ENCODE data around the gene CLBA1. TPM values are rescaled to one million over a fixed set of nuclear protein-coding genes. Genes with fewer than 3 reads are reported as not detected.

The CLBA1 gene
- total RNA-seq, 1 experiment from 2014 or later: 3.5 TPM

DNA sequence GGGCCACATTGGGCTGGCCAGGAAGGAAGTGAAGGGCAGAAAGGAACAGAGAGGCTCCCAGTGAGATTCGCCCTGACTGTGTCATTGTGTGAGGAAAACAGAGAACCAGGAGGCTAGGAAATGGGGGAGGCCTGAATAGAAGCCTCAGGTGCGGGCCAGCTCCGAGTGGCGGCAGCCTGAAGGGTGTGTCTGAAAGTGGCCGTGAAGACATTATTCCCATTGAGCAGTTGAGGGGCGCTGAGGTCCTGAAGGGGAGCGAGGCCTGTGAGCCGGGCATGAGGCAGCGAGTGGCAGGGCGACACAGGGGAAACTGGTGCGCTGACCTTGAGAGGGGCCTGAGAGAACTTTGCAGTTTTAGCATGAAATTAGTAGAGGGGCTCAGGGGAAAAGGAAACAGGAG lies 6.9 kb downstream of the CLBA1 start:
- Histone ChIP-seq H3K4me3 (ENCODE audit: insufficient read depth, low read depth, low read length) (no peak overlapping the region), H3K36me3 (replicated peaks; ENCODE audit: control insufficient read depth, insufficient read depth, low read length) (no peaks in the 10 kb centered on the region), H3K27me3 (ENCODE audit: control insufficient read depth, insufficient read depth, low read length) (no peaks in the 10 kb centered on the region)
- DNase-seq: no peak

DNA sequence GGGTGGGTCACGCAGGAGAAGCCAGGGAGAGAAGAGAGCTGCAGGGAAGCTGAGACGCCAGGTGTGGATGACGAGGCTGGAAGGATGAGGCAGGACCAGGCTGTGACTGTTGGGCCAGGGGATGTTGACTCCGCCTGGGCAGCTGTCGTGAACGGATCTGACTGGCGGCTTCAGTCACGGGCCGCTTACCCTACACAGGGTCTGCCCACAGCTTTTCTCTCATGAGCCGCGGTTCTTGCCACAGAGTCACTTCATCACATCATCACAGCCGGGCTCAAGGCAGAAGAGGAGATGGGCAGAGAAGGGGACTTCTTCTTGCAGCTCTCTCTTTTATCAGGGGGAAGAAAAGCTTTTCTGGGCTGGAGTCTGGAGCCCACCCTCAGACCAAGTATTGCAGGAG lies 7.7 kb downstream of the CLBA1 start:
- Histone ChIP-seq H3K36me3 (replicated peaks; ENCODE audit: control insufficient read depth, insufficient read depth, low read length) (no peaks in the 10 kb centered on the region), H3K4me3 (ENCODE audit: insufficient read depth, low read depth, low read length) (no peak overlapping the region), H3K27me3 (ENCODE audit: control insufficient read depth, insufficient read depth, low read length) (no peaks in the 10 kb centered on the region)
- DNase-seq: no peak

DNA sequence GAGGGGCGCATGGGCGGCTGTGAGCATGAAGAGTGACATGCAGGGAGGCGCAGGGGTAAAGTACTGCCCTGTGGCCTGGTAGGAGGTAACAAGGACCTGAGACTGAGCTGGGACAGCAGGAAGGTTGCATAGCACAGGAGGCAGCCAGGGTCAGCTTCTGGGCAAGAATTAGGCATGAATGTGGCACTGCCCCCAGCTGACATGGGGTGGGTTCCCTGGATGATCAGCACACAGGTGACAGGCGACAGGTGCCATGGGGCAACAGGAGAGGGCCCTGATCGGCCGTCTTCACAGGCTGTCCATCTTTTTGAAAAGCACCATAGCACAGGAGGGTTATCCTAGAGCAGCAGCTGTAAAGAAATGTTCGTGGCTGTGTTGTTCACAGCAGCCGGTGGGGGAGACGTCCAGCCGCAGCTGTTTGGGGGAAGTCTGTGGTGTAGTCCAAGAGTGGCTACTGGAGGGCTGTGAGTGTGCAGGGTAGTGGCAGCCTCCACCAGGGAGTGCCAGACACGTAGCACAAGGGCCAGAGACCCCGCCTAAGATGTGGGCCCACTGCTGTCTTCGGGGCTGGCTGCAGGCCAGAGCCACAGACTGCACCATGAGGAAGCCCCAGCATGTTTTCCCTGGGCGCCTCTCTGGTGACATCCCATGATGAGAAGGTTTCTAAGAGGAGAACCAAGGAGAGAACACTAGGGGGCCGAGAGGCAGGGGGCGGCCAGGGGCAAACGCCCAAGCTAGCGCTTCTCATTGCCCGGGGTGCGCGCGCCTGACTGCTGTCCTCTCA lies 8.4 kb downstream of the CLBA1 start:
- H3K27me3 ChIP-seq (ENCODE audit: control insufficient read depth, insufficient read depth, low read length): no peaks in the 10 kb centered on the region
- H3K4me3 ChIP-seq (ENCODE audit: insufficient read depth, low read depth, low read length): no peak overlapping the region
- DNase-seq: no peak
- no peaks in the 10 kb centered on the region for H3K36me3 ChIP-seq (replicated peaks; ENCODE audit: control insufficient read depth, insufficient read depth, low read length)

GRCh38 chr14:104994978-104995377 lies 9.4 kb downstream of the CLBA1 start:
- no peak overlapping the region for H3K4me3 ChIP-seq (ENCODE audit: insufficient read depth, low read depth, low read length)
- H3K27me3 ChIP-seq (ENCODE audit: control insufficient read depth, insufficient read depth, low read length): no peaks in the 10 kb centered on the region
- no peak for DNase-seq
- H3K36me3 ChIP-seq (replicated peaks; ENCODE audit: control insufficient read depth, insufficient read depth, low read length): no peaks in the 10 kb centered on the region

DNA sequence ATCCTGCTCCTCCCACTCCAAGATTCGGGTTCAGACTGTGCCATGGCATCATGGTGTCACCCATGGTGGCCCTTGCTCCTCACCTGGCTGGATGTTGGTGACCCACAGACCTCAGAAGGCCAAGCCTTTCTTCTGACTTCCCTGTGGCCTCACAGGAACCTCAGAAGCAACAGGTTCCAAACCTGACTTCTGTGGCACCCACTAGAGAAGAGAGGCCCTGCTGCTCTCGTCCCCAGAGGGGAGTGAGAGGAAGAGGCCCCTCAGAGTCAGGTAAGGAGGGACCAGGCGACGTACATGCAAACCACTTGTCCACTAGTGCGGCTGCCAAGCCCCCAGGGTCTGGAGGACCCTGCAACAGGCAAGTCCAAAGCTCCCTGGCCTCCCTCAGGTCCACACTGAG lies 10.4 kb downstream of the CLBA1 start:
- no peaks in the 10 kb centered on the region for H3K27me3 ChIP-seq (ENCODE audit: control insufficient read depth, insufficient read depth, low read length)
- DNase-seq: no peak
- H3K4me3 ChIP-seq (ENCODE audit: insufficient read depth, low read depth, low read length): no peak overlapping the region
- no peaks in the 10 kb centered on the region for H3K36me3 ChIP-seq (replicated peaks; ENCODE audit: control insufficient read depth, insufficient read depth, low read length)

GRCh38 chr14:104996483-104996882 lies 10.9 kb downstream of the CLBA1 start:
- Histone ChIP-seq H3K27me3 (ENCODE audit: control insufficient read depth, insufficient read depth, low read length) (no peaks in the 10 kb centered on the region), H3K36me3 (replicated peaks; ENCODE audit: control insufficient read depth, insufficient read depth, low read length) (no peaks in the 10 kb centered on the region)
- no peak for DNase-seq

GRCh38 chr14:104998801-104999200 lies 13.2 kb downstream of the CLBA1 start:
- H3K36me3 ChIP-seq (replicated peaks; ENCODE audit: control insufficient read depth, insufficient read depth, low read length): no peaks in the 10 kb centered on the region

More at GRCh38 chr14:104996483-104996882, 10.9 kb downstream of the CLBA1 start:
- no peak overlapping the region for H3K4me3 ChIP-seq (ENCODE audit: insufficient read depth, low read depth, low read length)

GRCh38 chr14:104999361-104999760 lies 13.8 kb downstream of the CLBA1 start:
- Histone ChIP-seq H3K36me3 (replicated peaks; ENCODE audit: control insufficient read depth, insufficient read depth, low read length) (no peaks in the 10 kb centered on the region), H3K27me3 (ENCODE audit: control insufficient read depth, insufficient read depth, low read length) (no peaks in the 10 kb centered on the region), H3K4me3 (ENCODE audit: insufficient read depth, low read depth, low read length) (no peak overlapping the region)
- no peak for DNase-seq

More at GRCh38 chr14:104998801-104999200, 13.2 kb downstream of the CLBA1 start:
- DNase-seq: no peak
- Histone ChIP-seq H3K4me3 (ENCODE audit: insufficient read depth, low read depth, low read length) (no peak overlapping the region), H3K27me3 (ENCODE audit: control insufficient read depth, insufficient read depth, low read length) (no peaks in the 10 kb centered on the region)

DNA sequence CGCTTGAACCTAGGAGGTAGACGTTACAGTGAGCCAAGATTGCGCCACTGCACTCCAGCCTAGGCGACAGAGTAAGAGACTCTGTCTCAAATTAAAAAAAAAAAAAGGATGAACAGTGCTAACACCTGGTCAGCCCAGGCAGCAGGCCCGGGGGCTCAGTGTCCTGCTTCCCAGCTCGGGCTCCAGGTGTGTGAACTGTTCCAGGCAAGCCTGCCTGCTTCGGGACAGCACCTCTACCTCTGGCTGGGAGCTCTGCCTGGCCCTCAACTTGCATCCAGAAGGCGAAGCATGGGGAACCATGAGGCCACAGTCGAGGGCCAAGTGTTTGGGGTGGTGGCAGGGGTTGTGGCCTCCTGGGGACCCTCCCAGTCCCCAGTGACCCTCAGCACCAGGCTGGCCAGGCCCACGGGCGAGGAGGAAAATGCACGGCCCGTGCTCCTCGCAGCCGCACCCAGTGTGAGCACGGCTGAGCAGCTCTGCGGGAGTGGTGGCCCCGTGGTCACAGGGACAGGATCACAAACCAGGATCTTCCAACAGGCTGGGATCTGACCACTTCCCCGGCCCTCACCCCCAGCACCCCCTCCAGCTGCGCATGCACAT lies 19.8 kb downstream of the CLBA1 start:
- DNase-seq: no peak
- H3K27me3 ChIP-seq (ENCODE audit: control insufficient read depth, insufficient read depth, low read length): no peaks in the 10 kb centered on the region
- H3K36me3 ChIP-seq (replicated peaks; ENCODE audit: control insufficient read depth, insufficient read depth, low read length): peaks cover 8% of the 10 kb centered on the region
- no peak overlapping the region for H3K4me3 ChIP-seq (ENCODE audit: insufficient read depth, low read depth, low read length)

DNA sequence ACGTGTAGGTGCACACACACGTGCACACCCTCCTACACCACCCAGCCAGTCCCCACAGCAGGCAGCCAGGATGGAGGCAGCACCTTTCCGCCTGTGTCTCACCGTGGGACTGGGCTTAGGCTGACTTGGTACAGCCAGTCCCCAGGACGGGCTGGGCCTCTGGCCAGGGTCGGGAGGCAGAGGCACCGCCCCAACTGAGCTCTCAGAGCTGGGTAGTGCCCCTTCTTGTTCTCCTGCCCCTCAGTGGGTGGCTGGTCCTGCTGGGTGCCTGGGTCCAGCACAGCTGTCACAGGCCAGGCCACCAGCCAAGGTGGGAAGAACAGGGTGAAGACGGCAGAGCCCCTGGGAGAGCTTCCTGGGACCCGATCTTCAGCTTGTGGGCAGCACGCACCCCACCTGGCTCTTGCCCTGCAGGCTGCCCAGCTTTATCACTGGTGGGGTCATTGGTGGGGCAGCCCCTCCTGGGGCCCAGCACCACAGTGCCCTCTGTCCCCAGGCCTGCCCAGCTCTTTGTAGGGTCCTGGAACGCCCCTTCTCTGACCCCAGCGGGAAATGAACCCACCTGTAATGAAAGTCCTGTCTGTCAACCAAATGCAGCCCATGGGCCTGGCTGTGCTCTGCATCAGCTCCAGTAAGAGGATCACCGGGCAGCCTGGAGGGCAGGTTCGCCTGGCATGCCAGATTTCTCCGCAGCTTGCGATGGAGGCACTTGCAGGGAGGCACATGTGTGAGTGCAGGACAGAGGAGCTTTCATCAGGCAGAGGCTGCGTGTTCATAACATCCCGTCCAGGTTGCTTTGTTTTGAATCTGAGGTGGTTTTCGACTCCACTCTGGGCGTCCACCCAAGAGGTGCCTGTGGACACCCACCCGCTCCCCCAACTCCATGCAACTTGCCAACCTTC lies 20.6 kb downstream of the CLBA1 start:
- Histone ChIP-seq H3K4me3 (ENCODE audit: insufficient read depth, low read depth, low read length) (no peak overlapping the region), H3K36me3 (replicated peaks; ENCODE audit: control insufficient read depth, insufficient read depth, low read length) (peaks cover 12% of the 10 kb centered on the region), H3K27me3 (ENCODE audit: control insufficient read depth, insufficient read depth, low read length) (no peaks in the 10 kb centered on the region)
- DNase-seq: peak; percentile 58

- Histone ChIP-seq H3K27me3 (ENCODE audit: control insufficient read depth, insufficient read depth, low read length) (no peaks in the 10 kb centered on the region), H3K4me3 (ENCODE audit: insufficient read depth, low read depth, low read length) (no peak overlapping the region), H3K36me3 (replicated peaks; ENCODE audit: control insufficient read depth, insufficient read depth, low read length) (peaks cover 17% of the 10 kb centered on the region)
- peak; percentile 32 for DNase-seq
These were observed 21.4 kb downstream of the CLBA1 start for GRCh38 chr14:105006831-105007592.

DNA sequence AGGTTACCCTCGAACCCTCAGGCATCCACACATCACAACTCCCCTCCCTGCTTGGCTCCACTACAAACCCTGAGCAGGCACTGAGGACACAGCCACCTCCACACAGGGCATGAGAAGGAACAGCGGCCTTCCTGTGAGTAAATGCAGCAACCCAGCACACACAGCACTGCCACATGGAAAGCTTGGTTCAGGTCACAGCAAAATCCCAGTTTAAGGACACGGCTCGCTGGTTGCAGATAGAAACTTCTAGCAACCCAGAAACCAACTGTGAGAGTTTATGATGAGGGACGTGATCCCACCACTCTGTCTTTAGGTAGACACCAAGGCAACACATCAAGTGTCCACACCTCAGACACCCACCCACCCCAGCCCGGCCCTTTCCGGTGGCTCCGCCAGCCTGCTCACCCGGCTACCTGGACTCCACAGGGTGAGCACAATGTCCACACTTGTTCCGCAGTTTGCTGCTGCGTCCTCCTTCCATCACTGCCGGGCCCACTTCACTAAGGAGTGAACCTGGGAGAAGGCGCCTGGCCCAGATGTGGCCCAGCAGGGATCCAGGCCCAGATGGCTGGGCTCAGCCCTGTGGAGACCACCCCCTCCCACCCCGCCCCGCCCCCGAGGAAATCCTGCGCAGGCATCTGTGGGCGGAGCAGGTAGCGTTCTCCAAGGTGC lies 22.1 kb downstream of the CLBA1 start:
- no peaks in the 10 kb centered on the region for H3K27me3 ChIP-seq (ENCODE audit: control insufficient read depth, insufficient read depth, low read length)
- no peak overlapping the region for H3K4me3 ChIP-seq (ENCODE audit: insufficient read depth, low read depth, low read length)
- DNase-seq: peak; percentile 56
- peaks cover 18% of the 10 kb centered on the region for H3K36me3 ChIP-seq (replicated peaks; ENCODE audit: control insufficient read depth, insufficient read depth, low read length)

DNA sequence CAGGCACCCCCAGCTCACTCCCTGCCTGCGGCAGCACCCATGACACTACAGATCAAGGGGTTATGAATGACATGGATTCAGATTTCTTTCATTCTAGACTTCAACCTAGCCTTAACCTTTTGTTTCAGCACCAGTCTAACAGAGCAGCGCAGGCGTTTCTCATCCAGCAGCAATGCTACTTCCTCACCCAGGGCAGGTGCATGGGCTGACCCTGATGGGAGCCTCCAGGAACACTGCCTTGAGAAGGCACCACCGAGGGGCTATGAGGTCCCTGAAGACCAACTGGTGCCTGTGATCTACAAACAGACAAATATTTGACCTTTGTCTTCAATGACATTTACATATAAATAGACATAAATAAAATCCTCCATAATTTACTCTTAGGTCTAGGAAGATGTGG lies 24.5 kb downstream of the CLBA1 start:
- peak; percentile 28 for DNase-seq
- Histone ChIP-seq H3K4me3 (ENCODE audit: insufficient read depth, low read depth, low read length) (no peak overlapping the region), H3K27me3 (ENCODE audit: control insufficient read depth, insufficient read depth, low read length) (no peaks in the 10 kb centered on the region), H3K36me3 (replicated peaks; ENCODE audit: control insufficient read depth, insufficient read depth, low read length) (peaks cover 20% of the 10 kb centered on the region)

- peak; percentile 52 for DNase-seq
- no peaks in the 10 kb centered on the region for H3K27me3 ChIP-seq (ENCODE audit: control insufficient read depth, insufficient read depth, low read length)
- H3K4me3 ChIP-seq (ENCODE audit: insufficient read depth, low read depth, low read length): no peak overlapping the region
- H3K36me3 ChIP-seq (replicated peaks; ENCODE audit: control insufficient read depth, insufficient read depth, low read length): peaks cover 20% of the 10 kb centered on the region
These were observed 25.3 kb downstream of the CLBA1 start for GRCh38 chr14:105010891-105011291.

Measured in H7 (cell line).